Measurements from ENCODE around the gene PLG.
"Not testable (repeated sequence)": the region's sequence is repeated elsewhere in the genome, so short reads cannot be mapped to it uniquely, and the experiment has no call there.

Gene PLG

DNA sequence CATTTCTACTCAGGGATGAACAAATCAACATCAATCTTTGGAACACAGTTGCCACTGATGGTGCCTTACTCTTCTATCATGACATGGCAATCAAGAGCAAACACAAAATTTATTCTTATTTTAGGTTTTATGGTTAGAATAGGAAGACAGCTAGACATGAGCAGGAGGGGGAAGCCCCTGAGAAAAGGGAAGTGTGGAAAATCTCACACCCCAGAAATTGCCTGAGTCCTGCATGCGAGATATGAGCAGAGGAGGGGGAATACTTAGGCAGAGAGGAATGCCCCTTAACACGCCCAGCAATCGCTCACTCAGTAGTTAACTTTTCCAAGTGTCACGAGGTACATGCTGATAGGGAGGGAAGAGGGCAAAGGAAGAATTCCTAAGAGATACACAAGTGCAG lies 79.3 kb downstream of the PLG start:
- TF ChIP-seq, protein P1, sequence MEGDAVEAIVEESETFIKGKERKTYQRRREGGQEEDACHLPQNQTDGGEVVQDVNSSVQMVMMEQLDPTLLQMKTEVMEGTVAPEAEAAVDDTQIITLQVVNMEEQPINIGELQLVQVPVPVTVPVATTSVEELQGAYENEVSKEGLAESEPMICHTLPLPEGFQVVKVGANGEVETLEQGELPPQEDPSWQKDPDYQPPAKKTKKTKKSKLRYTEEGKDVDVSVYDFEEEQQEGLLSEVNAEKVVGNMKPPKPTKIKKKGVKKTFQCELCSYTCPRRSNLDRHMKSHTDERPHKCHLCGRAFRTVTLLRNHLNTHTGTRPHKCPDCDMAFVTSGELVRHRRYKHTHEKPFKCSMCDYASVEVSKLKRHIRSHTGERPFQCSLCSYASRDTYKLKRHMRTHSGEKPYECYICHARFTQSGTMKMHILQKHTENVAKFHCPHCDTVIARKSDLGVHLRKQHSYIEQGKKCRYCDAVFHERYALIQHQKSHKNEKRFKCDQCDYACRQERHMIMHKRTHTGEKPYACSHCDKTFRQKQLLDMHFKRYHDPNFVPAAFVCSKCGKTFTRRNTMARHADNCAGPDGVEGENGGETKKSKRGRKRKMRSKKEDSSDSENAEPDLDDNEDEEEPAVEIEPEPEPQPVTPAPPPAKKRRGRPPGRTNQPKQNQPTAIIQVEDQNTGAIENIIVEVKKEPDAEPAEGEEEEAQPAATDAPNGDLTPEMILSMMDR (IDR thresholded peaks at IDR 0.05; ENCODE audit: control insufficient read depth, extremely low read depth, insufficient read depth), result no peak
- no peak overlapping the region for H3K4me3 ChIP-seq (ENCODE audit: low read depth, low read length)
- DNase-seq (ENCODE audit: low read depth), result no peak

GRCh38 chr6:160782228-160782627 lies 80.2 kb downstream of the PLG start:
- TF ChIP-seq, protein P1 (IDR thresholded peaks at IDR 0.05; ENCODE audit: control insufficient read depth, extremely low read depth, insufficient read depth), result no peak
- H3K4me3 ChIP-seq (ENCODE audit: low read depth, low read length), result no peak overlapping the region
- DNase-seq (ENCODE audit: low read depth), result no peak

DNA sequence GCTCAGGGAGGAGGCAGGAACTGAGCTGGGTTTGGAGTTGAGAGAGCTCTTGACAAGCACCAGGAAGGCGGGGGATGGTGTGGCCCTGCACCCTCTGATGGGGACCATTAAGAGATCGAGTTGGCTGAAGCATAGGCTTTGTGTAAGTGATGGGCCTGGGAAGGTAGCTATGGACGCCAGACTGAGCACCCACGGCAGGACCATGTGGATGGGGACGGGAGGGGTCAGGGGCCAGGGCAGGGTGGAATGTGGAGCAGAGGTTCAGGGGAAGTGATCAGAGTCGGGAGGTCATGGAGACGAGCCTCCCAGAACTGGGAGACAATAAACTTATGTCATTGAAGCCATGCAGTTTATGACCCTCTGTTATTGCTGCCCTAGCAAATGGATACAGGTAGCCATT lies 81.7 kb downstream of the PLG start:
- no peak overlapping the region for H3K4me3 ChIP-seq (ENCODE audit: low read depth, low read length)
- no peak for DNase-seq (ENCODE audit: low read depth)
- TF ChIP-seq, protein P1 (IDR thresholded peaks at IDR 0.05; ENCODE audit: control insufficient read depth, extremely low read depth, insufficient read depth), result no peak

GRCh38 chr6:160788126-160788525 lies 86.1 kb downstream of the PLG start:
- DNase-seq (ENCODE audit: low read depth); H3K4me3 ChIP-seq (ENCODE audit: low read depth, low read length): not testable (repeated sequence)

- TF ChIP-seq, protein P1 (IDR thresholded peaks at IDR 0.05; ENCODE audit: control insufficient read depth, extremely low read depth, insufficient read depth), result no peak
- no peak for DNase-seq (ENCODE audit: low read depth)
- H3K4me3 ChIP-seq (ENCODE audit: low read depth, low read length), result no peak overlapping the region
These were observed 86.8 kb downstream of the PLG start for GRCh38 chr6:160788806-160789205.

DNA sequence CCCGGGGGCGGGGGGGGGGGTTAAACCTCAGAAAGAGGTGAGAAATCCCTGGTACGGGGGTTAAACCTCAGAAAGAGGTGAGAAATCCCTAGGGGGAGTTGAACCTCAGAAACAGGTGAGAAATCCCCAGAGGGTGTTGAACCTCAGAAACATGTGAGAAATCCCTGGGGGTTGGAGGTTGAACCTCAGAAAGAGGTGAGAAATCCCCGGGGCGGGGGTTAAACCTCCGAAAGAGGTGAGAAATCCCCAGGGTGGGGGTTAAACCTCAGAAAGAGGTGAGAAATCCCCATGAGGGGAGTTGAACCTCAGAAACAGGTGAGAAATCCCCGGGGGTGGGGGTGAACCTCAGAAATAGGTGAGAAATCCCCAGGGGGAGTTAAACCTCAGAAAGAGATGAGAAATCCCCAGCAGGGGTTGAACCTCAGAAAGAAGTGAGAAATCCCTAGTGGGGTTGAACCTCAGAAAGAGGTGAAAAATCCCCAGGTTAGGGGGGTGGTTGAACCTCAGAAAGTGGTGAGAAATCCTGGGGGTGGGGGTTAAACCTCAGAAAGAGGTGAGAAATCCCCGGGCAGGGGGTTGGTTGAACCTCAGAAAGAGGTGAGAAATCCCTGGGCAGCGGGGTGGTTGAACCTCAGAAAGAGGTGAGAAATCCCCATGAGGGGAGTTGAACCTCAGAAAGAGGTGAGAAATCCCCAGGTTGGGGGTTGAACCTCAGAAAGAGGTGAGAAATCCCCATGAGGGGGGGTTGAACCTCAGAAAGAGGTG lies 87.4 kb downstream of the PLG start:
- no peak for DNase-seq (ENCODE audit: low read depth)
- no peak overlapping the region for H3K4me3 ChIP-seq (ENCODE audit: low read depth, low read length)
- TF ChIP-seq, protein P1 (IDR thresholded peaks at IDR 0.05; ENCODE audit: control insufficient read depth, extremely low read depth, insufficient read depth), result no peak

DNA sequence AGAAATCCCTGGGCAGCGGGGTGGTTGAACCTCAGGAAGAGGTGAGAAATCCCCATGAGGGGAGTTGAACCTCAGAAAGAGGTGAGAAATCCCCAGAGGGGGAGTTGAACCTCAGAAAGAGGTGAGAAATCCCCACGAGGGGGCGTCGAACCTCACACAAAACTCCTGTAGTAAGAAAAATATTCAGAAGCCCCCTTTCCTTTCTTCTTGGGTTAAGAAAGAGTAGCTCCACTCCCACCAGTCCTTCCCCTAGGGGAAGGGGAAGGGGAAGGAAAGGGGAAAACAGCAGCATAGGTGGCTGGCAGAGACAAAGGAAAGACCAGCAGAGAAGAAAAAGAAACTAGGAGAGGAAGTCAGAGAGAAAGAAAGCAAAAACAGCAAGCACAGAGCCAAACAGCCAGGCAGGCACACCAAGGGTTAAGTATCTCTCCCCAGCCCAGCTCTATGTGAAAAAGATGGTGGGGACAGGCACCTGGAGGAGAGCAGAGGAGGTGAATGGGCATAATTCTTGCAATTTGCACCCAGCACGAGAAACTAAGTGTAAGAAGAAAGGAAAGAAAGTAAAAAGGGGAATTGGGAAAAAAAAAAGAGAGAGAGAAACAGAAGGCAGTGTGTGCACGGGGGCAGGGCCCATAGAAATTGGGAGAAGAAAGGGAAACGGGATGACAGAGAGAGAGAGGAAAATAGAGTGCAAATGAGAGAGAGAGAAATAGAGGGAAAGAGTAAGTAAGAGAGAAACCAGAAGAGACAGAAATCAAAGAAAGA lies 88.2 kb downstream of the PLG start:
- TF ChIP-seq, protein P1 (IDR thresholded peaks at IDR 0.05; ENCODE audit: control insufficient read depth, extremely low read depth, insufficient read depth), result no peak
- no peak overlapping the region for H3K4me3 ChIP-seq (ENCODE audit: low read depth, low read length)
- DNase-seq (ENCODE audit: low read depth), result no peak
